Ramos (cell line): ENCODE data around the gene KANK2.

Experiments used
- in situ Hi-C: fragments of 300-500 bp; cut with MboI; formaldehyde crosslinking; loops from one replicate; pipeline ENCODE4 v1.14.3; 2022; ENCODE audit warnings: low sequenced_read_pairs; ENCODE audit not compliant: unreplicated experiment

The KANK2 gene

GRCh38 chr19:11197291-11198174 is at the start of gene KANK2:
KANK2 (minus strand) TSS chr19:11197545; CDS start chr19:11194511, 3,034 bp downstream.
- in situ Hi-C loops = no loop called here

GRCh38 chr19:11246941-11247340 is 49.6 kb upstream of the KANK2 start:
- in situ Hi-C loops = no loop called here

GRCh38 chr19:11244846-11245589 is 47.7 kb upstream of the KANK2 start:
- in situ Hi-C loops = no loop called here

DNA sequence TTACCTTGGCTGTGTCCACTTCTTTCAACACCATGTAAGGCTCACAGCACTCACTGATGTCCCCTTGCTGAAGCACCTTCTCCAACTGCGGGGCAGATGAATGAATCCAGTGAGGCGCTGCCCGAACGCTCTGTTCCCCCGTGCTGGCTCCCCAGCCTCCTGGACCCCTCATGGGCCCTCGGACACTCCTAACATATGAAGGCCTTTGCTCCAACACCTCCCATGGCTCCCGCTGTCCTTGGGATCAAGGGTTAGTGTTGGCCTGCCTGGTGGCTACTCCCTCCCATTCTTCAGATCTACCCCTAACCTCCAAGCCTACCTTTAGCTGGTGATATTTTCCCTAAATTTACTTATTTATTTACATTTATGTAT is 46.4 kb upstream of the KANK2 start:
- in situ Hi-C loops = no loop called here

GRCh38 chr19:11242864-11243797 is 45.8 kb upstream of the KANK2 start:
- in situ Hi-C loops = no loop called here

GRCh38 chr19:11242025-11242424 is 44.7 kb upstream of the KANK2 start:
- in situ Hi-C loops = no loop called here

- in situ Hi-C loops = no loop called here
Observed at GRCh38 chr19:11240008-11240444, 42.7 kb upstream of the KANK2 start.

GRCh38 chr19:11239377-11240000 is 42.1 kb upstream of the KANK2 start, which contains the start of gene ANGPTL8:
ANGPTL8 (plus strand) TSS chr19:11239619; CDS start chr19:11239638, 19 bp downstream.
- in situ Hi-C loops = no loop called here

- in situ Hi-C loops = no loop called here
Observed at GRCh38 chr19:11238781-11239376, 41.5 kb upstream of the KANK2 start.

GRCh38 chr19:11238041-11238440 is 40.7 kb upstream of the KANK2 start:
- in situ Hi-C loops = no loop called here

GRCh38 chr19:11237321-11237720 is 40.0 kb upstream of the KANK2 start:
- in situ Hi-C loops = no loop called here

GRCh38 chr19:11236324-11237301 is 39.3 kb upstream of the KANK2 start:
- in situ Hi-C loops = no loop called here

GRCh38 chr19:11234486-11235075 is 37.2 kb upstream of the KANK2 start:
- in situ Hi-C loops = no loop called here

DNA sequence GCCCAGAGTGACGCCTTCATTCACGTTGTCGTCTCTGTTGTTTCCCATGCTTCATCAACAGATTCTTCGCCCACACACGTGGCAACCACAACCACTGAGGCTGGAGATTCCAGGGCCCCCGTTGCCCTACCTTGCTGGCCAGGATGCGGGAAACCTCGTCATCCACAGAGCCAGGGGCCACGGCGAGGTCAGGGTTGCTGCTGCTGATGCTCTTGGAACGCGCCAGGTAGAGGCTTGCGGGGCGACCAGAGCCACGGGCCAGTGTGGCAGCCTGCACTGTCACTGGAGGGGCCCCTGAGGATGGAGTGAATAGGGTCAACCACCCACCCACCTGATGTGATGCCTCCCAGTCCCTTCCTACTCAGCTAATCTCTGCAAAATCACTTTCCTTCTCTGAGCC is 35.7 kb upstream of the KANK2 start:
- in situ Hi-C loops = no loop called here

DNA sequence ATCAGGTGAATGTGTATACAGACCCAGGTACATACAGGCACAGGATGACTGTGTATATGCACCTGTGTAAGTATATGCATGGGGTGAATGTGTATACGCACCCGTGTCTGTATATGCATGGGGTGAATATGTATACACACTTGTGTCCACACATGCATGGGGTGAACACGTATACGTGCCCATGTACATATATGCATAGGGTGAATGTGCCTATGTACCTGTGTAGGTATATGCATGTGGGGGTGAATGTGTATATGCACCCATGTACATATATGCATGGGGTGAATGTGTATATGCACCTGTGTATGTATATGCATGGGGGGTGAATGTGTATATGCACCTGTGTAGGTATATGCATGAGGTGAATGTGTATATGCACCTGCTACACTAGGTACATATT is 35.2 kb upstream of the KANK2 start:
- in situ Hi-C loops = no loop called here

DNA sequence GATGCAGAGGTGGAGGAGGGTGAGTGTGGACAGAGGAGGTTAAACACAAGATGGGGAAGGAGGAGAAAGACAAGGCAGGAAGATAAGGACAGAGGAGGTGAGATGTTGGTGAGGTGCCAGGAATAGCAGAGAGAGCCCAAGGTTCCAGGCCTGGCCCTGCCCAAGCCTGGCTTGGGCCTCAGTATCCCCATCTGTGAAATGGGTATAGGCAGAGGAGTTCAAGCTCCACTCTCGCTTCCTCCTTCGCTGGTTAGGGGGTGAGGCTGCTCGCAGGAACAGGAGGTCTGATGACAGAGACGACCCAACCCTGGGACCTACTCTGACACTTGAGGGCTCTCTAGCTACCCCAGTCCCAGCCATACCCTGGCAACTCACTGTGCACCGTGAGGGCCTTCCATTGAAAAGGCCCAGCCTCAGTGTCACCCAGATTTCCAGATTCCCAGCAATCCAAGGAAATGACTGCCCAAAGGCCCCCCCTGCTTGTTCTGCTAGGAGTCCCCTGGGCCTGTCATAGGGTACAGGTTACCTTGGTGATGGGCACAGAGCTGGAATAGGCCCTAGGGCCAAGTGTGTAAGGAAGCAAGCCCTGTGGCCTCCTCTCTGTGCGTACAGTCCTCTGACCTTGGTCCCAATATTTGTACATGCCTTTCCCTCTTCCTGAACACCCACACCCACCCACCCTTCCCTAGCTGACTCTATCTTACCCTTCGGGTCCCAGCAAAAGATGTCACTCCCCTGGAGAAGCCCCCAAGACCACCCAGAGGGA is 33.5 kb upstream of the KANK2 start:
- in situ Hi-C loops = no loop called here

DNA sequence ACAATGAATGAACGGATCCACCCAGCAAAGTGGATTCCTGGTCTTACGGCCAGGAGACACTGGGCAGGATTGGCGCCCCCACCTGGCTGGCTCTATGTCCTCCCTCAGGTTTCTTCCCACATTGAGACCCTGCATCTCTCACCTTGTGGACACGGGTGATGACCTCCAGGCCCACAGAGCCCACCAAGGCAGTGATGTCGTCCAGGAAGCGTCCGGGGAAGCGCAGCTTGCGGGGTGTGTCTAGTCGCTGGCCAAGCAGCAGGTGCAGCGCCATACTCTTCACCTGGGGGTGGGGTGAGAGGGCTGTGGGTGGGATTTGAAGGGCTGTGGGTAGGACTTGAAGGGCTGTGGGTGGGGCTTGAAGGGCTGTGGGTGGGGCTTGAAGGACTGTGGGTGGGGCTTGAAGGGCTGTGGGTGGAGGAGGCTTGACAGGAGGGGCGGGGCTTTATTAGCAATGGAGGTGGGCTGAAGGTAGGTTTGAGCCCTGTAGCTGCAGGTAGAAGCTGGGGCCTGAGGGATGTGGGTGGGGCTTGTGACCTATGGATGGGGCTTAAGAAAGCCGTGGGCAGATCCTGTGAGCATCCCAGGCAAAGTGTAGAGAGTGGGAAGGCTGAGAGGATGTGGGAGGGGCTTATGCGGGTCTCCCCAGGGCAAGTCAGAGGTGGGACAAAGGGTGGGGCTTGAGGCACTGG is 30.0 kb upstream of the KANK2 start:
- in situ Hi-C loops = no loop called here
